Sigmoid colon (tissue), 7 donors: ENCODE data around the gene MMP27. TPM values are rescaled to one million over a fixed set of nuclear protein-coding genes. Genes with fewer than 3 reads are reported as not detected.

Source experiments
- DNase-seq: peaks from one replicate; pipeline ENCODE4 v3.0.0-alpha.2; 2019
- H3K27ac ChIP-seq, 4 donors: fragments of 200-600 bp; sonication (generic); one replicate each; pipeline ENCODE4 v1.5.1; 2016 to 2019; ENCODE audit warnings: mild to moderate bottlenecking in 1 of 4
- H3K27me3 ChIP-seq, 3 donors: fragments of 200-600 bp; sonication (generic); one replicate each; pipeline ENCODE4 v1.5.1; 2019; ENCODE audit warnings: mild to moderate bottlenecking in 1 of 3
- H3K36me3 ChIP-seq, 4 donors: fragments of 200-600 bp; sonication (generic); one replicate each; pipeline ENCODE4 v1.5.1; 2016 to 2019
- H3K4me1 ChIP-seq, 4 donors: fragments of 200-600 bp; sonication (generic); one replicate each; pipeline ENCODE4 v1.5.1; 2017 to 2019
- H3K4me3 ChIP-seq, 4 donors: fragments of 200-600 bp; sonication (generic); one replicate each; pipeline ENCODE4 v1.5.1; 2017 to 2019; ENCODE audit warnings: mild to moderate bottlenecking in 2 of 4, moderate library complexity in 1 of 4
- H3K9me3 ChIP-seq, 4 donors: fragments of 200-600 bp in 3 of 4; sonication (generic) in 3 of 4; one replicate each; pipeline versions ENCODE4 v1.5.1 to v1.6.1; 2013 to 2019
- EP300 ChIP-seq, 4 donors: sonication (generic); formaldehyde crosslinking; IDR thresholded peaks; one replicate each; pipeline ENCODE4 v1.6.1; 2017; ENCODE audit warnings: antibody characterized with exemption in 4 of 4
- POLR2A ChIP-seq, 2 donors: fragments of 450-650 bp; IDR thresholded peaks; one replicate each; pipeline ENCODE4 v1.6.1; 2016; ENCODE audit warnings: antibody characterized with exemption in 2 of 2, mild to moderate bottlenecking in 2 of 2, moderate library complexity in 2 of 2
- POLR2AphosphoS5 ChIP-seq, 4 donors: sonication (generic); formaldehyde crosslinking; IDR thresholded peaks; one replicate each; pipeline ENCODE4 v1.6.1; 2017; ENCODE audit warnings: antibody characterized with exemption in 4 of 4
- WGBS, 2 donors: extraction: QIAGEN DNeasy Blood & Tissue Kit; methylation state at CpG; one replicate each; pipeline ENCODE4 v1.1.7; 2013; 5-methylcytosine and 5-hydroxymethylcytosine counted together
- intact Hi-C: fragments of 100-400 bp; cut with DNase I; formaldehyde crosslinking; loops from one replicate; pipeline ENCODE4 v1.15.1; 2023
- polyA plus RNA-seq, 3 donors: library from polyadenylated mRNA; stranded (reverse); fragments of 200-250 nt; gene quantifications; one replicate each; pipeline ENCODE4 v1.2.3, GENCODE V29; 2013
- total RNA-seq, 4 donors: library from RNA; depleted of rRNA; stranded (reverse); fragments of >200 nt; gene quantifications; one replicate each; pipeline ENCODE4 v1.1.0, GENCODE V29; 2016
- TF ChIP-seq, protein P1 (sequence below), 4 experiments: fragments of 450-650 bp in 3 of 4; fragments of 200-600 bp in 1 of 4; IDR thresholded peaks; one replicate each; pipeline ENCODE4 v1.5.1; 2016 to 2019; ENCODE audit warnings: antibody characterized with exemption in 4 of 4, mild to moderate bottlenecking in 3 of 4, moderate library complexity in 2 of 4
- donor health status: healthy with polysubstance abuse.
- donor health status: Bipolar disorder and iron deficiency.
- donor health status: healthy.

The MMP27 gene
- total and polyA plus RNA-seq, 7 donors: not detected

DNA sequence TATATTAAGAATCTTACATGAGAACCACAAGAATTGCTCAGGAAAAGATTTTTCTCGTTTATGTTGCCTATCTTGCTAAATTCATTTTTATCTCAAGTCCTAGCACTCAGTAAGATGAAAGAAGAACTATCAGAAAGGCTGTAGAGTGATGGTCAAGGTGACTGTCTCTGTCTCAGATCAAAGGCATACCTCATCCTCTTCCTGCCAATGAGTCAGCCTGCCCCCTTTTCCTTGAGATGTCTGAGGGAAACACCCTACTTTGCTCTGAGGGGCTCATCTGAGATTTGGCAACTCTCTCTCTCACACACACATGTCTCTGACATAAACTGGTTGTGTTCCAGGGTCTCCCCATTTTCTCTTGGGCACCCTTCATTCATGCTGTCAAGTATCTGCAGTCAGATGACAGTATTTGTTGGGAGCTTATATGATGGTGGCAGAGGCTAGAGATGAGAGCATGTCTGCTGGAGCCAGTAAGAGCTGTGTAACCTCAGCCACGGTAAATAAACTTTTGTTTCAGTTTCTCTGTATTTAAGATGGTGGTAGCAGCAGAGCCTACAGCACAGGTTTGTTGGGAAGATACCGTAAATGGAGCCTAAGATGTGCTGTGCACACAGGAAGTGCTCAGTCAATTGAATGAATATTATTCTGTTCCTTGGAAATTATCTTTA, 1.6 kb downstream of the MMP27 start:
- 53 to 75% methylated on average over 3 of the region's 3 CpGs for WGBS, 2 donors
- H3K4me1 ChIP-seq: no peaks in the 10 kb centered on the region
- H3K4me3 ChIP-seq: no peak overlapping the region
- H3K9me3 ChIP-seq: no peaks in the 10 kb centered on the region
- H3K36me3 ChIP-seq: no peaks in the 10 kb centered on the region
- no peak overlapping the region for H3K27ac ChIP-seq
- no peak for TF ChIP-seq POLR2A (IDR thresholded peaks at IDR 0.05)
- no peak for TF ChIP-seq POLR2AphosphoS5 (IDR thresholded peaks at IDR 0.05)
- TF ChIP-seq, protein P1, sequence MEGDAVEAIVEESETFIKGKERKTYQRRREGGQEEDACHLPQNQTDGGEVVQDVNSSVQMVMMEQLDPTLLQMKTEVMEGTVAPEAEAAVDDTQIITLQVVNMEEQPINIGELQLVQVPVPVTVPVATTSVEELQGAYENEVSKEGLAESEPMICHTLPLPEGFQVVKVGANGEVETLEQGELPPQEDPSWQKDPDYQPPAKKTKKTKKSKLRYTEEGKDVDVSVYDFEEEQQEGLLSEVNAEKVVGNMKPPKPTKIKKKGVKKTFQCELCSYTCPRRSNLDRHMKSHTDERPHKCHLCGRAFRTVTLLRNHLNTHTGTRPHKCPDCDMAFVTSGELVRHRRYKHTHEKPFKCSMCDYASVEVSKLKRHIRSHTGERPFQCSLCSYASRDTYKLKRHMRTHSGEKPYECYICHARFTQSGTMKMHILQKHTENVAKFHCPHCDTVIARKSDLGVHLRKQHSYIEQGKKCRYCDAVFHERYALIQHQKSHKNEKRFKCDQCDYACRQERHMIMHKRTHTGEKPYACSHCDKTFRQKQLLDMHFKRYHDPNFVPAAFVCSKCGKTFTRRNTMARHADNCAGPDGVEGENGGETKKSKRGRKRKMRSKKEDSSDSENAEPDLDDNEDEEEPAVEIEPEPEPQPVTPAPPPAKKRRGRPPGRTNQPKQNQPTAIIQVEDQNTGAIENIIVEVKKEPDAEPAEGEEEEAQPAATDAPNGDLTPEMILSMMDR (IDR thresholded peaks at IDR 0.05): no peak
- no peak for TF ChIP-seq EP300 (IDR thresholded peaks at IDR 0.05)
- no peak for DNase-seq
- intact Hi-C loops: no loop called here
- no peaks in the 10 kb centered on the region for H3K27me3 ChIP-seq

DNA sequence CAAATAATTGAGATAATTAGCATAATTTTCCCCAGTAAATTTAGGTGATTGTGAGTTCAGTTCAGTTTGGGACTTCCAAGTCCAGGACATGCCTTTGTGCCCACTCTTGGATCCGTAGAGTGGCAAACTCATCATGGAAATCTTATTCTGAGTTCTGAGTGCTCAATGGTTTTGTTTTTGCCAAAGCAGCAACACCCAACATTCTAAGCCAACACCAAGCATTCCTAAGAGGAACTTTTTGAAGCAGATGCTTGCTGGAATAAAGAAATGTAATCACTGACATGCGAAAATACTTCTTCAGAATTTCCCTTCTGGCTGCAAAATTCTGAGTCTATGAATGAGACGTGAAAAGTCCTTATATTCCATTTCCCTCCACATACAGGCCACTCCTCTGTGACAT, 10.4 kb downstream of the MMP27 start:
- intact Hi-C loops: no loop called here

DNA sequence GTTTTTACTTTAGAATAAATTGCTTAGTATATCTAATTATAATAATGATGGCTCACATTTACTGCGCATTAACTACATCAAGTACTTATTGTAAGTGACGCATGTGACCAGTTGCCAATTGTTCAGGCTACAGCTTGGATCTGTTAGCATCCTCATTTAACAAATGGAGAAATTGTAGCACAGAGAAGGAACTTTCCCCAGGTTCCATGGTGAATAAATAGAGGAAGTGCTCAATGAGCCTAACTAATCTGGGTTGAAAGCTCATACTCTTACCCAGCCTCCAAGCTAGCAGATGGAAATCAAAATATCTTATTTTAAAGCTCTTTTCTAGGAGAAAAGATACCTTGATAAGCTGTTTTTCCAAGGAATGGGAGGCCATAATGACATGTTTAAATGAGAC, 19.8 kb downstream of the MMP27 start:
- TF ChIP-seq POLR2A (IDR thresholded peaks at IDR 0.05) (no peak), EP300 (IDR thresholded peaks at IDR 0.05) (no peak), POLR2AphosphoS5 (IDR thresholded peaks at IDR 0.05) (no peak)
- TF ChIP-seq, protein P1 (IDR thresholded peaks at IDR 0.05): no peak
- WGBS, 2 donors: 95 to 97% methylated on average over 2 of the region's 2 CpGs

More for the DNA sequence above, 10.4 kb downstream of the MMP27 start:
- DNase-seq: no peak
- no peaks in the 10 kb centered on the region for H3K36me3 ChIP-seq
- no peak for TF ChIP-seq POLR2A (IDR thresholded peaks at IDR 0.05)
- TF ChIP-seq POLR2AphosphoS5 (IDR thresholded peaks at IDR 0.05): no peak
- TF ChIP-seq EP300 (IDR thresholded peaks at IDR 0.05): no peak
- TF ChIP-seq, protein P1 (IDR thresholded peaks at IDR 0.05): no peak
- no peaks in the 10 kb centered on the region for H3K9me3 ChIP-seq
- H3K27ac ChIP-seq: no peak overlapping the region
- H3K27me3 ChIP-seq: no peaks in the 10 kb centered on the region
- WGBS, 2 donors: 89 to 91% methylated on average over 3 of the region's 3 CpGs
- H3K4me3 ChIP-seq: no peak overlapping the region
- peaks cover 0 to 14% (median 7%) of the 10 kb centered on the region in 4 donors for H3K4me1 ChIP-seq

DNA sequence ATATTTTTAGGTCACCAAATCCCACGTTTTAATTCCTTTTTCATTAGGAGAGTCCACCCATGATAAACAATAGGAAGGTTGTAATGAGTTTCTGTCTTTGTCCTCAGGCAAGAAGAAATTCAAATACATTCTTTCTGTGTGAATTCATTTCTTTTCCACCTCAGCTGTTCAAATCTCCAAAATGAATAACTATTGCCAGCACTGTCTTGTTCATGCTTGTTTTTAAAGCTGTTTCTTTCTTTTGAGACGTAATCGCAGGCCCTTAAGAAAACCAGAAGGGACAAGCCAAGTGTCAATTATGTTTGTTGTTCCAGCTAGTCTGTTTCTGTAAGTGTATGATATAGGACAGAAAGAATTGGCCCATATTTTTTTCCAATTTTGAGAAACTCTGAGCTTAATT, 20.2 kb downstream of the MMP27 start:
- Histone ChIP-seq H3K27ac (peak overlapping the region in 1 of 4 donors; percentile 5), H3K4me3 (no peak overlapping the region), H3K4me1 (peaks cover 0 to 9% (median 0%) of the 10 kb centered on the region in 4 donors), H3K36me3 (no peaks in the 10 kb centered on the region), H3K27me3 (no peaks in the 10 kb centered on the region), H3K9me3 (no peaks in the 10 kb centered on the region)
- no peak for DNase-seq
- TF ChIP-seq EP300 (IDR thresholded peaks at IDR 0.05): no peak
- TF ChIP-seq, protein P1 (IDR thresholded peaks at IDR 0.05): no peak
- TF ChIP-seq POLR2A (IDR thresholded peaks at IDR 0.05): no peak
- intact Hi-C loops: no loop called here
- 64 to 73% methylated on average over 3 of the region's 3 CpGs for WGBS, 2 donors

More for the DNA sequence above, 19.8 kb downstream of the MMP27 start:
- Histone ChIP-seq H3K9me3 (no peaks in the 10 kb centered on the region), H3K27ac (no peak overlapping the region), H3K36me3 (no peaks in the 10 kb centered on the region), H3K27me3 (no peaks in the 10 kb centered on the region), H3K4me3 (no peak overlapping the region), H3K4me1 (peaks cover 0 to 5% (median 0%) of the 10 kb centered on the region in 4 donors)
- no peak for DNase-seq
- intact Hi-C loops: no loop called here

DNA sequence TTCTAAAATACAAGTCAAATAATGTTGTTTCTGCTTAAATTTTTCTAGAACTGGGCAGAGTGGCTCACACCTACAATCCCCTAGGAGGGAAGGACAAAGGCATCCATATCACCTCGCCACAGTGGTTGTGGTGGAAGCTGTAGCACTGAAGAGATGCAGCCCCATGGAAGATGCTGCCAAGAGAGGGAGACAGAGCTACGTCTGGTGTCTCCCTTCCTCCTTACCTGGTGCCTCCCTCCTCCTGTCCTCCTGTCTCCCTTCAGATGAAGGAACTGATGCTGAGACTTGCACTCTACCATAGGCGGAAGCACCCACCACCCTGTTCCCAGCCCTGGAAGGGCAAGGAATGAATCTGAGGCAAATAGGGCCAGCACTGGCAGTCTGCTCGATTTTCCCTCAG, 22.3 kb downstream of the MMP27 start:
- no peak for DNase-seq
- TF ChIP-seq POLR2A (IDR thresholded peaks at IDR 0.05): no peak
- H3K4me3 ChIP-seq: no peak overlapping the region
- H3K27me3 ChIP-seq: no peaks in the 10 kb centered on the region
- intact Hi-C loops: no loop called here
- no peak overlapping the region for H3K27ac ChIP-seq
- 67 to 76% methylated on average over 4 of the region's 4 CpGs for WGBS, 2 donors
- H3K36me3 ChIP-seq: no peaks in the 10 kb centered on the region
- peaks cover 0 to 9% (median 0%) of the 10 kb centered on the region in 4 donors for H3K4me1 ChIP-seq
- H3K9me3 ChIP-seq: no peaks in the 10 kb centered on the region
